ENCODE measurements around the gene AUNIP. TPM values are rescaled to one million over a fixed set of nuclear protein-coding genes. Genes with fewer than 3 reads are reported as not detected.
A peak's percentile ranks its signal among the peaks of the same experiment; 100 is the strongest.

AUNIP gene
- polyA plus RNA-seq, 2 of the 4 experiments (the other 2 are of a cell fraction): 6.5 to 8.4 TPM

GRCh38 chr1:25798666-25799351, 60.4 kb downstream of the AUNIP start:
- Histone ChIP-seq H3K4me2 (no peak overlapping the region; the same call in 2 of the 3 replicates), H3K4me1 (peaks cover 9% of the 10 kb centered on the region; the same call in 2 of the 3 replicates), H3K9me3 (no peaks in the 10 kb centered on the region), H3K4me3 (no peak overlapping the region), H3K27ac (no peak overlapping the region)
- ChIA-PET CTCF (interaction anchor here (0.9 to 3.3 kb wide), 6 partner anchors 11 to 343 kb away, joined by 3 to 30 read pairs (median 8); no protein-coding TSS in a partner anchor), POLR2A (no interaction called here)
- 74% methylated on average over 6 of the region's 8 CpGs for WGBS (ENCODE audit: missing lambda C conversion rate)
- FAIRE-seq: no peak
- DNase-seq (ENCODE audit: low read depth in 1 of 2, low spot score in 1 of 2): no peak
- no peak for TF ChIP-seq MYC (IDR thresholded peaks at IDR 0.05; ENCODE audit: borderline replicate concordance, low read length)
- TF ChIP-seq EHMT2 (IDR thresholded peaks at IDR 0.05; ENCODE audit: low read depth): no peak
- TF ChIP-seq SMC3 (IDR thresholded peaks at IDR 0.05): no peak
- TF ChIP-seq, protein P1, sequence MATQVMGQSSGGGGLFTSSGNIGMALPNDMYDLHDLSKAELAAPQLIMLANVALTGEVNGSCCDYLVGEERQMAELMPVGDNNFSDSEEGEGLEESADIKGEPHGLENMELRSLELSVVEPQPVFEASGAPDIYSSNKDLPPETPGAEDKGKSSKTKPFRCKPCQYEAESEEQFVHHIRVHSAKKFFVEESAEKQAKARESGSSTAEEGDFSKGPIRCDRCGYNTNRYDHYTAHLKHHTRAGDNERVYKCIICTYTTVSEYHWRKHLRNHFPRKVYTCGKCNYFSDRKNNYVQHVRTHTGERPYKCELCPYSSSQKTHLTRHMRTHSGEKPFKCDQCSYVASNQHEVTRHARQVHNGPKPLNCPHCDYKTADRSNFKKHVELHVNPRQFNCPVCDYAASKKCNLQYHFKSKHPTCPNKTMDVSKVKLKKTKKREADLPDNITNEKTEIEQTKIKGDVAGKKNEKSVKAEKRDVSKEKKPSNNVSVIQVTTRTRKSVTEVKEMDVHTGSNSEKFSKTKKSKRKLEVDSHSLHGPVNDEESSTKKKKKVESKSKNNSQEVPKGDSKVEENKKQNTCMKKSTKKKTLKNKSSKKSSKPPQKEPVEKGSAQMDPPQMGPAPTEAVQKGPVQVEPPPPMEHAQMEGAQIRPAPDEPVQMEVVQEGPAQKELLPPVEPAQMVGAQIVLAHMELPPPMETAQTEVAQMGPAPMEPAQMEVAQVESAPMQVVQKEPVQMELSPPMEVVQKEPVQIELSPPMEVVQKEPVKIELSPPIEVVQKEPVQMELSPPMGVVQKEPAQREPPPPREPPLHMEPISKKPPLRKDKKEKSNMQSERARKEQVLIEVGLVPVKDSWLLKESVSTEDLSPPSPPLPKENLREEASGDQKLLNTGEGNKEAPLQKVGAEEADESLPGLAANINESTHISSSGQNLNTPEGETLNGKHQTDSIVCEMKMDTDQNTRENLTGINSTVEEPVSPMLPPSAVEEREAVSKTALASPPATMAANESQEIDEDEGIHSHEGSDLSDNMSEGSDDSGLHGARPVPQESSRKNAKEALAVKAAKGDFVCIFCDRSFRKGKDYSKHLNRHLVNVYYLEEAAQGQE (IDR thresholded peaks at IDR 0.05): no peak
- no peak for TF ChIP-seq MAFK (IDR thresholded peaks at IDR 0.05; ENCODE audit: partially characterized antibody)
- TF ChIP-seq TFCP2L1 (CRISPR knock-in tag; IDR thresholded peaks at IDR 0.05): no peak
- TF ChIP-seq GATA3 (IDR thresholded peaks at IDR 0.05; ENCODE audit: borderline replicate concordance): no peak
- TF ChIP-seq KDM1A (IDR thresholded peaks at IDR 0.05; ENCODE audit: low read depth): no peak
- TF ChIP-seq, protein P2, sequence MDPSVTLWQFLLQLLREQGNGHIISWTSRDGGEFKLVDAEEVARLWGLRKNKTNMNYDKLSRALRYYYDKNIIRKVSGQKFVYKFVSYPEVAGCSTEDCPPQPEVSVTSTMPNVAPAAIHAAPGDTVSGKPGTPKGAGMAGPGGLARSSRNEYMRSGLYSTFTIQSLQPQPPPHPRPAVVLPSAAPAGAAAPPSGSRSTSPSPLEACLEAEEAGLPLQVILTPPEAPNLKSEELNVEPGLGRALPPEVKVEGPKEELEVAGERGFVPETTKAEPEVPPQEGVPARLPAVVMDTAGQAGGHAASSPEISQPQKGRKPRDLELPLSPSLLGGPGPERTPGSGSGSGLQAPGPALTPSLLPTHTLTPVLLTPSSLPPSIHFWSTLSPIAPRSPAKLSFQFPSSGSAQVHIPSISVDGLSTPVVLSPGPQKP (IDR thresholded peaks at IDR 0.05; ENCODE audit: low read depth, low read length): no peak
- no peak for TF ChIP-seq CHD4 (IDR thresholded peaks at IDR 0.05; ENCODE audit: borderline replicate concordance)
- no peak for TF ChIP-seq NFE2L2 (conservative IDR thresholded peaks at IDR 0.05; ENCODE audit: low read length)
- TF ChIP-seq EHF (CRISPR knock-in tag; IDR thresholded peaks at IDR 0.05): no peak
- TF ChIP-seq TP53 (CRISPR knock-in tag; IDR thresholded peaks at IDR 0.05): no peak
- TF ChIP-seq, protein P3, sequence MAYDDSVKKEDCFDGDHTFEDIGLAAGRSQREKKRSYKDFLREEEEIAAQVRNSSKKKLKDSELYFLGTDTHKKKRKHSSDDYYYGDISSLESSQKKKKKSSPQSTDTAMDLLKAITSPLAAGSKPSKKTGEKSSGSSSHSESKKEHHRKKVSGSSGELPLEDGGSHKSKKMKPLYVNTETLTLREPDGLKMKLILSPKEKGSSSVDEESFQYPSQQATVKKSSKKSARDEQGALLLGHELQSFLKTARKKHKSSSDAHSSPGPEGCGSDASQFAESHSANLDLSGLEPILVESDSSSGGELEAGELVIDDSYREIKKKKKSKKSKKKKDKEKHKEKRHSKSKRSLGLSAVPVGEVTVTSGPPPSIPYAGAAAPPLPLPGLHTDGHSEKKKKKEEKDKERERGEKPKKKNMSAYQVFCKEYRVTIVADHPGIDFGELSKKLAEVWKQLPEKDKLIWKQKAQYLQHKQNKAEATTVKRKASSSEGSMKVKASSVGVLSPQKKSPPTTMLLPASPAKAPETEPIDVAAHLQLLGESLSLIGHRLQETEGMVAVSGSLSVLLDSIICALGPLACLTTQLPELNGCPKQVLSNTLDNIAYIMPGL (CRISPR knock-in tag; IDR thresholded peaks at IDR 0.05; ENCODE audit: borderline replicate concordance): no peak
- ATAC-seq: no peak

GRCh38 chr1:25797939-25798338, 61.3 kb downstream of the AUNIP start:
- H3K4me3 ChIP-seq: no peak overlapping the region
- ChIA-PET POLR2A (no interaction called here), CTCF (interaction anchor here (0.7 to 3.3 kb wide), 14 partner anchors 12 to 342 kb away, joined by 3 to 30 read pairs (median 3); no protein-coding TSS in a partner anchor)
- WGBS (ENCODE audit: missing lambda C conversion rate): 79% methylated on average over 3 of the region's 8 CpGs
- H3K27ac ChIP-seq: no peak overlapping the region
- no peak for FAIRE-seq
- peak; percentile 57 to 81; a peak in 5 of 6 replicates for ATAC-seq
- peaks cover 8% of the 10 kb centered on the region; the same call in 2 of the 3 replicates for H3K4me1 ChIP-seq
- H3K4me2 ChIP-seq: no peak overlapping the region
- TF ChIP-seq RAD21 (conservative IDR thresholded peaks at IDR 0.05 in 1 of 2, IDR thresholded peaks at IDR 0.05 in 1 of 2) (peak in 1 of 2 experiments; percentile 26; a peak in 1 of 5 replicates), CTCF (IDR thresholded peaks at IDR 0.05) (peak; percentile 32; the same call in 1 of the 3 replicates), SMC3 (IDR thresholded peaks at IDR 0.05) (peak; percentile 17; the same call in 1 of the 3 replicates), ZFP36 (IDR thresholded peaks at IDR 0.05; ENCODE audit: borderline replicate concordance, partially characterized antibody) (no peak)
- DNase-seq (ENCODE audit: low read depth in 1 of 2, low spot score in 1 of 2): peak; percentile 53 to 60
- no peaks in the 10 kb centered on the region for H3K9me3 ChIP-seq

Measured in A549 (cell line).